ENCODE measurements around the gene IRX3.

IRX3 gene

GRCh38 chr16:54284319-54284930 is 2.2 kb downstream of the IRX3 start:
- Histone ChIP-seq H3K36me3 (ENCODE audit: insufficient read depth, low read length) (no peaks in the 10 kb centered on the region), H3K4me3 (ENCODE audit: low read length) (peak overlapping the region; percentile 66), H3K27me3 (ENCODE audit: insufficient read depth, low read length) (peaks cover 86% of the 10 kb centered on the region), H3K9me3 (ENCODE audit: insufficient read depth, low read depth, low read length) (no peaks in the 10 kb centered on the region), H3K9ac (ENCODE audit: low read depth, low read length) (no peak overlapping the region), H3K4me1 (ENCODE audit: insufficient read depth, low read length) (peaks cover 16% of the 10 kb centered on the region; the same call in 1 of the 2 replicates), H3K27ac (ENCODE audit: low read depth, low read length) (no peak overlapping the region)
- under 1% methylated on average over 73 of the region's 73 CpGs for WGBS

GRCh38 chr16:54283725-54284318 is 2.8 kb downstream of the IRX3 start:
- no peaks in the 10 kb centered on the region for H3K9me3 ChIP-seq (ENCODE audit: insufficient read depth, low read depth, low read length)
- peak overlapping the region; percentile 66 for H3K4me3 ChIP-seq (ENCODE audit: low read length)
- no peaks in the 10 kb centered on the region for H3K36me3 ChIP-seq (ENCODE audit: insufficient read depth, low read length)
- 3% methylated on average over 31 of the region's 31 CpGs for WGBS
- H3K27me3 ChIP-seq (ENCODE audit: insufficient read depth, low read length): peaks cover 84% of the 10 kb centered on the region
- no peak overlapping the region for H3K27ac ChIP-seq (ENCODE audit: low read depth, low read length)
- H3K9ac ChIP-seq (ENCODE audit: low read depth, low read length): no peak overlapping the region
- peaks cover 11% of the 10 kb centered on the region; the same call in 1 of the 2 replicates for H3K4me1 ChIP-seq (ENCODE audit: insufficient read depth, low read length)

DNA sequence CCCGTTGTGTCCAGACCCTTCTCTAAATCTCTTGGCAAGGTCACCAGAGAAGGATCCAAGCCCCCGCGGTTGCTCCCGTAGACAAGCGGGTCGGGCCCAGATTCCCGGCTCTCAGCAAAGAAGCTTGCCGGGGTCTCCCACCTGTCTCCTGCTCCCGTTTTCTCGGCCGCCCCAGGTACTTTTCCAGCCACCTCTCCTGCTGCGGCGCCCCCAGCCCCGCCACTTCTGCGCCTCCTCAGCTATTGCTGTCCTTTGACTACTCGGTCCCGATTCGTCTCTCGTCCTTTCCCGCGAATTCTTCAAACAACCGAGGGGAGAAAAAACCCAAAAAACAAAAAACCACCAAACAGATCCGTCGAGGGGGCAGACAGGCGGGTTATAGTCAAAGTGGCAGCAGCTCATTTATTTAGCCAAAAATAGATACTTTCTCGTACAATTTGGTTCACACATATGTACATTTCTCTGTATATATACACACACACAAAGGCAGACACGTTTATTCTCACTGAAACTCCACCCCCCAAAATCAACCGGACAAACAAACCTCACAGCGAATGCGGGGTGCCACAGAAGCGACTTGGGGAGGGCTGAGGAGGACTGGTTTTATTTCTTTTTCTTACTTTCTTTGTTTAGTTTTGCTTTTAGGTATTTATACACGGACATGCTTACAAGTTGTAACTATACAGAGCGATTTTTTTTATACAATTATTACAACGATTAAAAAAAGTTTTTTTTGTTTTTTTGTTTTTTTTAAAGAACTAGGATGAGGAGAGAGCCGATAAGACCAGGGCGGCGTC is 3.5 kb downstream of the IRX3 start:
- WGBS: 5% methylated on average over 31 of the region's 37 CpGs
- no peak overlapping the region for H3K9ac ChIP-seq (ENCODE audit: low read depth, low read length)
- H3K27ac ChIP-seq (ENCODE audit: low read depth, low read length): no peak overlapping the region
- H3K4me1 ChIP-seq (ENCODE audit: insufficient read depth, low read length): peaks cover 11% of the 10 kb centered on the region; the same call in 1 of the 2 replicates
- H3K4me3 ChIP-seq (ENCODE audit: low read length): peak overlapping the region; percentile 66
- no peaks in the 10 kb centered on the region for H3K9me3 ChIP-seq (ENCODE audit: insufficient read depth, low read depth, low read length)
- H3K27me3 ChIP-seq (ENCODE audit: insufficient read depth, low read length): peaks cover 82% of the 10 kb centered on the region
- H3K36me3 ChIP-seq (ENCODE audit: insufficient read depth, low read length): no peaks in the 10 kb centered on the region

GRCh38 chr16:54282202-54282927 is 4.2 kb downstream of the IRX3 start:
- Histone ChIP-seq H3K4me1 (ENCODE audit: insufficient read depth, low read length) (0 out of 2 replicates have a peak, but pooled peaks cover 12% of the 10 kb centered on the region), H3K9me3 (ENCODE audit: insufficient read depth, low read depth, low read length) (no peaks in the 10 kb centered on the region), H3K9ac (ENCODE audit: low read depth, low read length) (no peak overlapping the region; the same call in 1 of the 2 replicates), H3K27ac (ENCODE audit: low read depth, low read length) (no peak overlapping the region), H3K27me3 (ENCODE audit: insufficient read depth, low read length) (peaks cover 77% of the 10 kb centered on the region), H3K36me3 (ENCODE audit: insufficient read depth, low read length) (no peaks in the 10 kb centered on the region), H3K4me3 (ENCODE audit: low read length) (peak overlapping the region; percentile 51)
- 2% methylated on average over 38 of the region's 42 CpGs for WGBS

- Histone ChIP-seq H3K27me3 (ENCODE audit: insufficient read depth, low read length) (peaks cover 76% of the 10 kb centered on the region), H3K4me3 (ENCODE audit: low read length) (peak overlapping the region; percentile 51), H3K36me3 (ENCODE audit: insufficient read depth, low read length) (no peaks in the 10 kb centered on the region), H3K27ac (ENCODE audit: low read depth, low read length) (no peak overlapping the region), H3K4me1 (ENCODE audit: insufficient read depth, low read length) (0 out of 2 replicates have a peak, but pooled peaks cover 12% of the 10 kb centered on the region), H3K9ac (ENCODE audit: low read depth, low read length) (no peak overlapping the region; the same call in 1 of the 2 replicates), H3K9me3 (ENCODE audit: insufficient read depth, low read depth, low read length) (no peaks in the 10 kb centered on the region)
- 5% methylated on average over 53 of the region's 53 CpGs for WGBS
Measured at GRCh38 chr16:54281535-54282201, 4.9 kb downstream of the IRX3 start.

GRCh38 chr16:54280751-54281150 is 5.8 kb downstream of the IRX3 start:
- Histone ChIP-seq H3K9ac (ENCODE audit: low read depth, low read length) (no peak overlapping the region), H3K9me3 (ENCODE audit: insufficient read depth, low read depth, low read length) (no peaks in the 10 kb centered on the region)
- 74% methylated on average over 3 of the region's 3 CpGs for WGBS

DNA sequence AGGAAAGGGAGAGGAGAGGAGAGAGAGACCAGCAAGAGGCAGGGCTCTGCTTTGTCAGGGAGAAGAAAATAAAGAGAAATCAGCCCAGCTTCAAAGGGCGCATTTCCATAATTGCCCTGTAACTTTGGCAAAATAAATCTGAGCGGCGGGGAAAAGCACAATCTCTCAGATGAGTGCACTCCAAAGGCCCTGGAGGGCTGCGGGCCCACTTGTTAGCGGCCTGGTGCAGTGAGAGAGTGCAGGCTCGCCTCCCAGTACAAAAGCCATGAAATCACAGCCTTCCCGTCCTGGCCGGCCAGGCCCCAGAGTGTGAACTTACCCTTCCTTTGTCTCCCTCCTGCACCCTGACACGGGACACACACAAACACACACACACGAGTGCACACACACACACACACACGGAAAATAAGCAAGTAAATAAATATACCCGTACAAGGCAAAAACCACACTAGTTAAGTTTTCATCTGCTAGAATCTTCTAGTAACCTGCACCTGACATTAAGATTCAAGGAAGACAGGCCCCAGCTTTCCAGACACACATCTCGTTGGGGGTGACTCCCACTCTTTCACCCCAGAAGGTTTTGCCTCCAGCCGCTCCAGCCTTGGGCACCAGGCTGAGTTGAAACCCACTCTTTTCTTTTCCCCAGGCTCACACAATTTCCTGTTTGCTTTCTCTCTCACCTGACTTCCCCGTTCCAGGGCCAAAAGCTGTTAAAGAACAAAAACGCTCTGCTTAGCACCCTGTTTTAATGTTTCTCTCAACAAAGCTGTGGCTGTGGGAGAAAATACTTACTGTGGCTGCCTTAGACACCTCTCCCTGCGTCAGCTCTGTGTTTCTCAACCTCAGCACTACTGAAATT is 8.5 kb downstream of the IRX3 start:
- no peak overlapping the region for H3K4me3 ChIP-seq (ENCODE audit: low read length)
- no peaks in the 10 kb centered on the region for H3K36me3 ChIP-seq (ENCODE audit: insufficient read depth, low read length)
- no peak overlapping the region for H3K27ac ChIP-seq (ENCODE audit: low read depth, low read length)
- H3K27me3 ChIP-seq (ENCODE audit: insufficient read depth, low read length): peaks cover 49% of the 10 kb centered on the region
- no peak overlapping the region for H3K9ac ChIP-seq (ENCODE audit: low read depth, low read length)
- H3K4me1 ChIP-seq (ENCODE audit: insufficient read depth, low read length): 0 out of 2 replicates have a peak, but pooled peaks cover 5% of the 10 kb centered on the region
- 66% methylated on average over 17 of the region's 17 CpGs for WGBS
- no peaks in the 10 kb centered on the region for H3K9me3 ChIP-seq (ENCODE audit: insufficient read depth, low read depth, low read length)

More at GRCh38 chr16:54280751-54281150, 5.8 kb downstream of the IRX3 start:
- H3K36me3 ChIP-seq (ENCODE audit: insufficient read depth, low read length): no peaks in the 10 kb centered on the region
- no peak overlapping the region for H3K4me3 ChIP-seq (ENCODE audit: low read length)
- peaks cover 75% of the 10 kb centered on the region for H3K27me3 ChIP-seq (ENCODE audit: insufficient read depth, low read length)
- no peak overlapping the region for H3K27ac ChIP-seq (ENCODE audit: low read depth, low read length)
- H3K4me1 ChIP-seq (ENCODE audit: insufficient read depth, low read length): 0 out of 2 replicates have a peak, but pooled peaks cover 12% of the 10 kb centered on the region

DNA sequence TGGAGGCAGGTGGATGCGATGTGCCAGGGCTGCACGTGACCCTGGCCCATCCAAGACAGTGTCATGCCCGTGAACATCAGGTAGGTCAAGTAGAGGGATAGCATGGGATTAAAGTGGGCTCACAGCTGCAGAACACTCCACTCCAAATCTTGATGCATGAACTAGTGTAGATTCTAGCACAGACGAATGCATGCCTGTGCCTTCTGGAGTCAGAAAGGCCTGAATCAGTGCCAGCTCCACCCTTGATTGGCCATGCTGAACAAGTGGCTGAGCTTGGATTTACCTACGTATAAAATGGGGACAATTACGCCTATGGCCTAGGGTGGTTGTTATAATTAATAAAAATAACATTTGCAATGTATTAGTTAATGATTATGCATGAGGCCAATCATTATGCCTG is 10.6 kb downstream of the IRX3 start:
- WGBS: 95% methylated on average over 6 of the region's 6 CpGs
- Histone ChIP-seq H3K9me3 (ENCODE audit: insufficient read depth, low read depth, low read length) (no peaks in the 10 kb centered on the region), H3K27ac (ENCODE audit: low read depth, low read length) (no peak overlapping the region), H3K27me3 (ENCODE audit: insufficient read depth, low read length) (peaks cover 27% of the 10 kb centered on the region), H3K9ac (ENCODE audit: low read depth, low read length) (no peak overlapping the region), H3K36me3 (ENCODE audit: insufficient read depth, low read length) (no peaks in the 10 kb centered on the region), H3K4me1 (ENCODE audit: insufficient read depth, low read length) (0 out of 2 replicates have a peak, but pooled peaks cover 4% of the 10 kb centered on the region), H3K4me3 (ENCODE audit: low read length) (no peak overlapping the region)

GRCh38 chr16:54273566-54273965 is 13.0 kb downstream of the IRX3 start:
- no peak overlapping the region for H3K9ac ChIP-seq (ENCODE audit: low read depth, low read length)
- H3K9me3 ChIP-seq (ENCODE audit: insufficient read depth, low read depth, low read length): no peaks in the 10 kb centered on the region
- no peak overlapping the region for H3K27ac ChIP-seq (ENCODE audit: low read depth, low read length)
- peaks cover 5% of the 10 kb centered on the region for H3K27me3 ChIP-seq (ENCODE audit: insufficient read depth, low read length)
- no peak overlapping the region for H3K4me3 ChIP-seq (ENCODE audit: low read length)
- 94% methylated on average over 4 of the region's 4 CpGs for WGBS
- H3K36me3 ChIP-seq (ENCODE audit: insufficient read depth, low read length): no peaks in the 10 kb centered on the region
- 0 out of 2 replicates have a peak, but pooled peaks cover 4% of the 10 kb centered on the region for H3K4me1 ChIP-seq (ENCODE audit: insufficient read depth, low read length)

DNA sequence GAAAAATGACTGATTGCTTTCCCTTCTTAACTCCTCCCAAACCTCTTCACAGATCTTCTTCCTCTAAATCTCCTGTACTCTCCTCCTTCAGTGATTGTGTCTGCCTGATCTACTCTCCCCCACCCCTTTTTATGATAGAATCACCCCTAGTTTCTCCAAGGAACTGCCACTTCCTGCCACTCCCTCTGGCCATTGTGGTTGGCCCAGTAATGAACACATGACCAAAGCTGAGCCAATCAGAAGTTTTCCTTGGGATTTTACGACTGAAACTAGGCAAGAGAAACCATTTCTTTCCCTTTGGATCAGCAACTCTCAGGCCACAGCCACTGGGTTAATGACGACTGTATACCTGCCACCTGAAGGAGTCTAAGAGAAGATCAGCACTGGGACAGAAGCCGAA is 15.9 kb downstream of the IRX3 start:
- H3K36me3 ChIP-seq (ENCODE audit: insufficient read depth, low read length): no peaks in the 10 kb centered on the region
- no peaks in the 10 kb centered on the region for H3K27me3 ChIP-seq (ENCODE audit: insufficient read depth, low read length)
- no peak overlapping the region for H3K4me3 ChIP-seq (ENCODE audit: low read length)
- no peaks in the 10 kb centered on the region for H3K9me3 ChIP-seq (ENCODE audit: insufficient read depth, low read depth, low read length)
- WGBS: 89% methylated on average over 3 of the region's 3 CpGs
- no peak overlapping the region for H3K27ac ChIP-seq (ENCODE audit: low read depth, low read length)
- no peak overlapping the region for H3K9ac ChIP-seq (ENCODE audit: low read depth, low read length)
- no peaks in the 10 kb centered on the region for H3K4me1 ChIP-seq (ENCODE audit: insufficient read depth, low read length)
